Hematopoietic multipotent progenitor cell treated with erythropoietin and hydrocortisone succinate and interleukin-3 and kit ligand, for 15 days (in vitro differentiated cells): ENCODE data around the gene NCMAP.

ENCODE experiments used
- DNase-seq: peaks from one replicate; pipeline ENCODE4 v3.0.0-alpha.2; 2015; ENCODE audit warnings: low spot score

Gene NCMAP

DNA sequence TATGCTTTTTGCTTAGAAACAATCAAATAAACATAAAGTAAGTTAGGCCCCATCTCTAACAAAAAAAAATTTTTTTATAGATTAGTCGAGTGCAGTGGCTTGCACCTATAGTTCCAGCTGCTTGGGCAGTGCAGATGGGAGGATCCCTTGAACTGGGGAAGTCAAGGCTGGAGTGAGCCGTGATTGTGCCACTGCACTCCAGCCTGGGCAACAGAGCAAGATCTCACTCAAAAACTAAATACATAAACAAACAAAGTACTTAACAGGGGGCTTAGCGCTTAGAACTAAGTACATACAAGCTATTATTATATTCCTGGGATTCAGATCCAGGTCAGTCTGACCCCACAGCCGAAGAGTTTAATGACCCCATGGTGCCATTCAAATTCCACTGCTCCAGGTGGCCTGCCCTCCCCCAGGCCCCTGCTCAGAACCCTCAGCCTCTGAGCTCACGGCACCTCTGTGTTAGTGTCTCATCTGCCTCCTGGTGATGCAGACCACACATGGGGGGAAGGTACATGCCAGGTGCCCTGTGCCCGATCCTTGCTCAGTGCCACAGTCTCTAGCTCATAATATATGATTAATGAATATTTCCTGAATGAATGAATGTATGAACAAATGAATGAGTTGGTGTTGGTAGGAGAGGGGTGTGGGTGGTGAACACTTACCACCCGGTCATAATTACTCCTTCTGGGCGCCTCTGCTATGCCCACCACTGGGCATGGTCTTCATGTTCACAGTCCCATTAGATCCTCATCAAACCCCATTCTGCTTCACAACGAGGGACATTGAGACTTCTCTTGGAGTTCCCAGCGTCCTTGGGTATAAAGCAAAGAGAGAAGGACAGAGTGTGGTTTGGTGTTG, 14.6 kb downstream of the NCMAP start:
- DNase-seq: no peak

DNA sequence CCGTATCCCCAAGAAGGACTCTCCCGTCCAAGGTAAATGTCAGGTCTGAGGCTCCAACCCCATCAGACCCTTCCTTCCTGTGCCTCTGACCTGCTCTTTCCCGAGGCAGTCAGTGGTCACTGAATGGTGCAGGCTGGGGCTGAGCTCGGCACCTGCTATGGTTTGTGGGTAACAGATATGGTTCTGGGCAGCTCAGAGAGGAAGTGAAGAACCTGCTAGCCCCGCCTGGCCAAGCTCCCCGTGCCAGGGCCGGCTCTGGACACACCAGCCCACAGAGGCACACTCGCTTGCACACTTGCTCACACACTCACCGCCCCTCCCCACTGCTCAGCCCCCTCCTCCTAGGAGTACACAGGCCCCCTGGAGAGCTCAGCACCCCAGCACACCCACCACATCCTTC, 16.4 kb downstream of the NCMAP start:
- DNase-seq: no peak

DNA sequence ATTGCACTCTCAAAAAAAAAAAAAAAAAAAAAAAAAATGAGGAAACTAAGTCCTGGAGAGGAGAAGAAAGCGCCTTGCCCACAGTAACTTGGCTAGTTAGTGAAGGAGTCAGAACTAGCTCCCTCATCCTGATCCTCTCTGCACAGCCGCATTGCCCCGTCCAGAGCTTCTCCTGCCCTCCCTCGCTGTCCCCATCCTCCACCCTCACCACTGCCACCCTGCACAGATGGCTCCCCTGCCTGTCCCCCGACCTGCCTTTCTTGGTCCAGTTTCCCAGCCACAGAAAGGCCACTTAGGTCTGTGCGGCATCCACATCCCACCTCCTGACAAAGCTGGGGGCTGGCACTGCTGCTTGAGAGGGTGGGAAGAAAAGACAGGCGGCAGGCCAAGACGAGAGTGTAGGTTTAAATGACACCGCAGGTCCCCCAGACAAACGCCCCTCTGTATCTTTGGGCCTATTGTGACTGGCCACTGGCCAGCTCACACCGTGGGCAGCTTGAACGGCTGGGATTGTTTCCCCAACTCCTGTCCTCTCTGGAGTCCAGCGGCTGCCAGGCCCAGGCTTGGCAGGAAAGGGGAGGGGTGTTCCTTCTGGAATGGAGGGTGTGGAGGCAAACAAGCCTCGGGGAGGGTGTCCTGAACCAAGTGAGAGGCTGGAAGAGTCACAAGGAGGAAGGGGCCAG, 20.2 kb downstream of the NCMAP start:
- DNase-seq: no peak

DNA sequence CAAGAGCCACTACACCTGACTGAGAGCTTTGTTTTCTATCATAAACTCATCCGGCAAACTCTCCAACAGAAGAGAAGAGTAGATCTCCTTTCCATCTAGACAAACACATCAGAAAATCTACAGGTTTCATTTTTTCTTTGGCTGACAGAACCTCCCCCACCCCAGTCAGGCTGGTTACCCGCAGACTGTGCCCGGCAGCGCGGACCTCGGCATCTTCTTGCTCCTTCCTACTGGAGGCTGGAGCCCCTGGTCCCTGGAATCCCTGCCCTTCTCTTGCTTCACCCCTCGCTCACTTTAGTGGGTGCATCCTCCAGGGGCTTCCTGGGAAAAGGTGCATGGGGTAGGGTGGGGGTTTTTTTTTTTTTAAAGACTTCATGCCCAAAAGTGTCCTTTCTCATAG, 23.0 kb downstream of the NCMAP start:
- no peak for DNase-seq

DNA sequence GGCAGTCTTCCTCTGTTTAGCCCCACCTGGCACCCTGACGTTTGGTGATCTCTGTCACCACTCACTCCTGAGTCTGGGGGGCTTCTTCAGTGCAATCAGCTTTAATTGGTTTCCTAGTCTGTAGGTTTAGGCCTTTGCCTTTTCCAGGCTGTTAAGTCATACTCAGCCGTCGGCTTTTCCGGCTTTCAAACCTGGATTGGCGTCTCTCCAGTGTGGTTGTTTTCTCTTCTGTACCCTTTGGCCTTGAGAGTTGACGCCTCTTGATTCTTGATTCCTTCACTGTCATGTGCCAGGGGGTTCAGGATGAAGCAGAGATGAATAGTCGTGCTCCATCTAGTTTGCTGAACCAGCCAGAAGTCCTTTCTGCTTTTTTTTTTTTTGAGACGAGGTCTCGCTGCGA, 24.9 kb downstream of the NCMAP start:
- no peak for DNase-seq

DNA sequence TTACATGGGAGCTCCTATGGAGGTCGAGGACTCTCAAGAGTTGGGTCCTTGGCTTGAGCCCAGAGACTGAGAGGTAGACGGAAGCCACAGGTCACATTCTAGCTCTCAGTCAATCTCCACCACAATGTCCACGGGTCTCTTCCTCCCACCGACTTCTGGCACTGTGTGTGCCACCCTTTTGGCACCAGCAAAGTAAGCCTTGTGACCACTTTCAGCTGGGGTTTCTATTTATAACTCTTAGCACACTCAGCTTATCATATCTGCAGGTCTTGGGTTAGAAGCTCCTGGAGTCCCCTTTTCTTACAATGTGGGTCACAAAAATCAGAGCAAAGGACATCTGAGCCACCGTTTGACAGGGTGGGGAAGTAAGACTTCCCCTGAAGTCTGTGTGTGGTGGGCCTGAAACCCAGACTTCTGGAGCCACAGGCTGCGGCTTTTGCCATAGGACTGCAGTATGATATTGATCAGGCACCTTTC, 28.3 kb downstream of the NCMAP start:
- no peak for DNase-seq

DNA sequence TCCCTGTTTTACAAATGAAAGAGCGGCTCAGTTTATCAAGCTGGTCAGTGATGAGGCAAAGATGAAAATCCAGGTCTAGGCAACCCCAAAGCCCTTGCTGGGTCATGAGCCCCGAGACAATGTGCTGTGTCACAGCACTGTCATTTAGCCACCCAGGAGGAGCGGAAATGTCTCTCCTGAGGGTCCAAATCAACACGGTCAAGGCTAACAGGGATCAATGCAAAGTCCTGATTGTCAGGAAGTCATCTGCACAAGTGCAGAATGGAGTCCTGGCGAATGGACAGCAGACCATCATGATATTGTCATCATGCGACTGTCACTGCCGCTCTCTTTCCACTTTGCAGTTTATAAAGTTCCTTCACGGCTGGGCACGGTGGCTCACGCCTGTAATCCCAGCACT, 30.2 kb downstream of the NCMAP start:
- DNase-seq: no peak

DNA sequence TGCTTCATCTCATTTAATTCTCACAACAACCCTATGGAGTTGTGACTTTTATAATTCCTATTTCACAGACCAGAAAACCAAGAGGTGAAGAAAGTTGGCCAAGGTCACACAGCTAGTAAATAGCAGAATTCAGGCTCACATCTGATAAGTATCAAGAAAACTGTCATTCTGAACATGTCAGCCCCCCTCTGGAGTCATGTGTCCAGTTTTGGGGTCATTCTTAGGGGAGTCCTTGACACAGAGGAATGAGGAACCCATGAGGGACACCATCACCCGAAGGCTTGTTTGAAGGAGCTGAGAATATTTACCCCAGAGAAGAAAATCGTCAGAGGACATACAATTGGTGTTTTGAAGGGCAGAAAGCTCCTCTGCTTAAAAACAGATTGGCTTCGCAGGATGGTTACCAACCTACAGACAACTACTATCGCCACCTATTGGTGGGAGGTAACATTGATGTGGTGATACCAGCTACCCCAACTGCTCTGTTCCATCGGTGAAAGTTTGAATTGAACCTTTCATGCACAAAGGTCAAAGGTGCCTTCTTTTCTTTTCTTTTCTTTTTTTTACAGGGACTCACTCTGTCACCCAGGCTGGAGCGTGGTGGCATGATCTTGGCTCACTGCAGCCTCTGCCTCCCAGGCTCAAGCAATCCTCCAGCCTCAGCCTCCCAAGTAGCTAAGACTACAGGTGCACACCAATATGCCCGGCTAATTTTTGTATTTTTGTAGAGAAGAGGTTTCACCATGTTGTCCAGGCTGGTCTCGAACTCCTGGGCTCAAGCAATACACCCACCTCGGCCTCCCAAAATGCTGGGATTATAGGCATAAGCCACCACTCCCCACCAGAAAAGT, 31.3 kb downstream of the NCMAP start:
- peak; percentile 52 for DNase-seq

DNA sequence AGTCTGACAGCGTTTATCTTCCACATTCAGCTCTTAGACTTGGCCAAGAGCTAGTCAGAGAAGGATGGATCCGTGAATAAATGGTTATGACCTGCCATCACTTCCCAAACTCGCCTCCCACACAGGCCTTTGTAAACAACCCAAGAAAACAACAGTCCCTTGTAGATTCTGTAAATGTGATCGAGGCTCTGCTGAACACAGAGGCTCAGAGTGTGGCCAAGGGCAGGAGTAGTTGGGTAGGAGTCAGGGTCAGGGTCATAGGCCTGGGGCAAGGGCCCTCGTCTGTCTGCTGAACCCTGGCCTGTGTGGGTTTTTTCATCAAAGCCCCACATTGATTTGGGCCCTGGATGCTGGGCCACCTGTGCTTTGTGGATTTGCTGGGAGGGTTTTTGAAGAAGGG, 32.7 kb downstream of the NCMAP start:
- no peak for DNase-seq

DNA sequence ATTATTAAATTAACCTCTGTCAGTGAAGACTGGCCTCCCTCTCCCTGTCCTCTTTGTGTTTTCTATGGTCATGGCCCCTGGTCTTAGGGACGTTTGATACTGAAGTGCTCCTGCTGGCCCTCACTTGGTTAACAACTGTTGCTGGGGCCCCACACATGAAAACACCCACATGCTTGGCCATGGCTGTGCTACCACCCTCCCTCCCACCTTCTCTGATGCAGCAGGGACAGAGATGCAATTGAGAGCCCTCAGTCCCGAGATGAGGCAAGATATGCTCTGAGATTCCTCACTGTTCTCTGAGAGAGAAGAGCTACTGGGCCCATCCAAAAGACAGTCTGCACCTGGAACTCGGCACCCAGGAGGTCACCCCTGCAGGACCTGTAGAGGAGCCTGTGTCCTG, 33.3 kb downstream of the NCMAP start:
- DNase-seq: no peak

DNA sequence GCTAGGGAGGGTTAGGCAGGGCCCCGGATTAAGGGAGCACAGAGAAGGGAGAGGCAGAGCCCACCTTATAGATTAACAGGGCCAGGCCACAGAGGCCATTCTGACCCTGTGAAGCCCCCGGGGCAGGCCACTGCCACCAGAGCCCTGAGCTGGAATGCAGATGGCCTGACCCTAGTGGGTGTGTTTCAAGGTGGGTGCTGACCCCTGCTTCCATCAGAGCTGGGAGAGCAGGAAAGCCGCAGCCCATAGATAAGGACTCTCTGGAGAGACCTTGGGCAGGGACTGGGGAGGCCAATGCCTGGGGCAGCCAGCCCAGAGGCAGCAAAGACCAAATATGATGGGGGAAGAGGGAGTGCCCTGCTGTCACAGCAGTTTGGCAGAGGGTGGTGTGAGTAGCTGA, 35.9 kb downstream of the NCMAP start:
- DNase-seq: no peak

DNA sequence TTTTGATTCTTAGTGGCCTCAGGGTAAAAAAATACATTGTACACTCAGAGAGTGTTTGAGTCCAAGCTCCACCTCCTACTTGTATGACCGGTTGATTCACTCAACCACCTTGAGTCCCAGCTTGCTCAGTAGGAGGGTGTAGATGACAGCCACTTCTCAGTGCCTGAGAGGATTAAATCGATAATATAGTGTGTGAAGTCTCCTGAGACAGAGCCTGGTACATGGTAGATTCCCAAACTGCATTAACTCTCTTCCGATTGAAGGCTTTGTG, 38.4 kb downstream of the NCMAP start:
- DNase-seq: no peak

DNA sequence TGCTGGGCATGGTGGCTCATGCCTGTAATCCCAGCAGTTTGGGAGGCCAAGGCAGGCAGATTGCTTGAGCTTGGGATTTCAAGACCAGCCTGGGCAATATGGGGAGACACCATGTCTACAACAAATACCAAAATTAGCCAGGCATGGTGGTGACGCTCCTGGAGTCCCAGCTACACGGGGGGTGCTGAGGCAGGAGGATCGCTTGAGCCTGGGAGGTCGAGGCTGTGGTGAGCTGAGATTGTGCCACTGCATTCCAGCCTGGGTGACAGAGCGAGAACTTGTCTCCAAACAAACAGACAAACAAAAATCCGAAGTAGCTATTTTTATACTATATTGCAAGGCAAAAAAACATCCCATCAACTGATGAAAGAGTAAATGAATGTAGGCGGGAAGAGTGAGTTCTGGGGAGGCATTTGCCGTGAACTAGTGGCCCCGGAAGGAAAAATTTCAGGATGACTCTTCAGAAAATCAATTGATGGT, 40.6 kb downstream of the NCMAP start:
- DNase-seq: no peak

DNA sequence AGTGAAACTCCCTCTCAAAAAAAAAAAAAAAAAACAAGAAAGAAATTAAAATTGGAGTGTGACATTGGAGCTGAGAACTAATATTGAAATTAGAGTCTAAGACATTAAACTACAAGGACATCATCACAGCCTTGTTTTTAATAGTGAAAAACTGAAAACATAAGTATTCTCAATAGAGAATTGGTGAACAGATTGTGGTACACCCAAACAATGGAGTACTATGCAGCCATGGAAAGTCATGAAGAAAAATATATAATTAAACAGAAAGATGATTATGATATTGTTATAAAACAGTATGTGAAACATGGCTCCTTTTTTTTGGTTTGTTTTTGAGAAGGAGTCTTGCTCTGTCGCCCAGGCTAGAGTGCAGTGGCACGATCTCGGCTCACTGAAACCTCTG, 43.4 kb downstream of the NCMAP start:
- no peak for DNase-seq

DNA sequence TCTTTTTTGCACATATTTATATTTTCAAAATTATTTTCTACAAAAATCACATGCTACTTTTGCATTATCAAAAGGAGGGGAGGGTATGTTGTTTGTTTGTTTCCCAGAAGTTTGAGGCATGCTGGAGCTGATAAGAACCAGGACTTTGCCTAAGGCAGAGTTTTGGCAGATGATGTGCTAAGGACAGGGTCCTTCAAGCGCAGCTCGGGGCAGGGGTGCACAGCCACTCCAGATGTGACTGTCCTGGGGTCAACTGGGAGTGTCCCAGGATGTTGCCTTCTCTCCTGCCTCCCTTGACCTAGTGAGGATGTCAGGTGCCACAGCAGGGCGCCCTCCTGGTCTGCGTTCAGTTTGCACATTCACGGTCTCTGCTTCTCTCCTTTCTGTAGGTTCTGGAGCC, 44.7 kb downstream of the NCMAP start:
- no peak for DNase-seq

DNA sequence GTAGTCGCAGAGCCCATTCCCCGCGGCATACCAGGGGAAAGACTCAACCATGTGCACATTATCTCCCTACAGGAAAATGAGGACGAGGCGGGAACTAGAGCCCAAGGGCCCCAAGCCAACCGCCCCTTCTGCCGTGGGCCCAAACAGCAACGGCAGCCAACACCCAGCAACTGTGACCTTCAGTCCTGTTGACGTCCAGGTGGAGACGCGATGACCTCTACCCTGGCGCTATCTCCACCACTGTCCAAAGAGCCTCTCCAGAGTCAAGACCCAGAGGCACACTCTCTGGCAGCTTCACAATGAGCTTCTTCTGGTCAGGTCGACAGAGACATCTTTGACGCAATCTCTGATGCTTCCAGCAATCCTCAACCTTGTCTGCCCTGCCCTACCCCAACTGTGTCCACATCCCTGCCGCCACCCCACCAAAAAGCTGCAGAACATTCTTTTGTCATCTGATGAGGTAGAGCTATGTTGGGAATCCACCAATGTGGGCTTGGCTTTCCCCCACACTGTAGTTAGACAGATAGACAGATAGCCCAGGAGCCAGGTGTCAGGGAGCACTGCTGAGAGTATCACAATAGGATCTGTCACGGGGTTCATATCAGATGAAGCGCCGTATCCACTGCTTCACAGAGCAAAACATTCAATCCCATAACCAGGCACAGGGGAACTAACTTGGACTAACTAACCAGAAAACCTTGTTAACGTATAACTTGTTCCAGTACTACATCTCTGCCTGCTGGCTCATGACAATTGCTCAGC, 49.8 kb downstream of the NCMAP start:
- DNase-seq: no peak

DNA sequence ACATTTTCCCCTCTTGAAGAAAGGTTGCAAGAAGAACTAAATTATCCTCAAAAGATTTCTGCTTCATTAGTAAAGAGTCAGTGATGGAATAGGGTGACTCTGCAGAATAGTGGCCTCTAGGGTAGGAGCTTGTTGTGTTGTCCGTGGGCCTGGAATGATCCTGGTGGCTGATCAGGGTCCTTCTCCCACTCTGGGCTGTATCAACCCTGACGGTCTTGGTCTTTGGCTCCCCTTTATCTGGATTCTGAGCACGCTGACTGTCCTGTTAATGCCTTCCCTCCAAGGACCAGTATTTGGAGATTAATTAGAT, 50.4 kb downstream of the NCMAP start:
- no peak for DNase-seq

DNA sequence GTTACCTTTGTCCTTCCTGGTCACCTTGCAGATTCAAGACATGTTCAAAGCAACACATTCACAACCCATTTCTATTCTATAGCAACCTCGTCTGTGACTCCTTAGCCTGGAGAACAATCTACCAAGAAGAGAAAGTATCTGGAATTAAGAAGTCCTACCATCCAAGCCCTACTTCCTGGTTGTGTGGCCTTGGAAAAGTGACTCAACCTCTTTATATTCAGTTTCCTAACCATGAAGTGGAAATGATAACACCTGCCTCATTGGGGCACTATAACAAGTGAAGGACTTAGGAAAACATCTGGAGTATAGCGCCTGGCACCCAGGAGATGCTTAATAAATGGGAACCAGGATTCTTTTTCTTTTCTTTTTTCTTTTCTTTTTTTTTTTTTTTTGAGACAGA, 50.7 kb downstream of the NCMAP start:
- DNase-seq: no peak

DNA sequence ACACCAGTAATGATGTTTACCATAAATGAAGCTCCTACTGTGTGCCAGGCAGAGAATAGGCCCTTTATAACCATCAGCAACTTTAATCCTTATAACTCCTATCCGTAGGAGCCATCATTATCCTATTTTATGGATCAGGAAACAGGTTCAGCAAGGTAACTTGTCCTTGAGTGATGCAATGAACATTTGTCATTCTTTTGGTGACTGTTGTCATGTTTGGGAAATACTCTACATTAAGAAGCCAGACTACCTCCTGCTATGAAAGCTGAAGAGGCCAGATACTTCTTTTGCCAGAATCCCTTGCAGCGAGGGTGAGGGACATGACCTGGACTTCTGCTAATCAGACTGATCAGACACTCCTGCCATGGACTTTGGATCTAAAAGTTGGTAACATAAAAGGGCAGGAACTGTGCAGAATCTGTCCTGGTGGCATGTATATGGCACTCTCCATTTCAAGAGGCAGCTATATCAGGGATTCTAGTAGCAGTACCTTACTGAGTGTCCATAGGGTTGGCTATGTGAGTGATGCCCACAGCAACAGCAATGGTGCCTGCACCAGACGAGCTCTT, 54.1 kb downstream of the NCMAP start:
- no peak for DNase-seq

DNA sequence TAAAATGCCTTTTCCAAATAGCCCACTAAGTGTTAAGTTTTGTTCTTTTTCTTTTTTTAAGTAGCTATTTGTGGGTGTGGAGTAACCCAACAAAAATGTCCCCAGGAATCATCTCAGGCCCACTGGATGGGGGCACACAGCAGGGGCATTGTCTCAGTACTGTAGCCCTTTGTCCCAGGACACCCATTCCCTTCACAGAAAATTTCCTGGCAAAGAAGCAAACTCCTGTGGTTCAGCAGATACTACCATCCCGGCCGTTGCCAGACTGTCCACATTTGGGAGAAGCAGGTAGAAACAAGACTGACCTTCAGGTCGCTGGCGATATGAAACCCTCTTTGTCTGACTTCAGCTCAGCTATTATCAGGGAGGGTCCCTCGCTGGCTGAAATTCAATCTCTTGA, 63.5 kb downstream of the NCMAP start:
- DNase-seq: no peak

DNA sequence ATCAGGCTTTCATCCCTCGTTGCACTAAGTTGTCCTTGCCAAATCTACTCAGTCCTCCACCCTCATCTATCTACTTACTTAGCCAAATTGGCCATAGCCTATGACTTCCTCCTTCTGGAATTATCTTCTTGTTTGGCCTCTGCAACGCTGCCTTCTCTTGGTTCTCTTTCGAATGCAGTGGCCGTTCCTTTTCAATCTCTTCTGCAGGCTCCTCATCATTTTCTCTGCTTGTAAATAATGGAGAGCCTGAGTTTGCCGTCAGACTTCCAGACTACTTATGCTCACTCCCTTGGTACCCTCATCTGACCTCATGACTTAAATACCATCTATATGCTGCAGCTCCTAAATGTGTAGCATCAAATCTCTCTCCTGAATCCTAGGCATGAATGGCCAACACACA, 64.8 kb downstream of the NCMAP start:
- DNase-seq: no peak

DNA sequence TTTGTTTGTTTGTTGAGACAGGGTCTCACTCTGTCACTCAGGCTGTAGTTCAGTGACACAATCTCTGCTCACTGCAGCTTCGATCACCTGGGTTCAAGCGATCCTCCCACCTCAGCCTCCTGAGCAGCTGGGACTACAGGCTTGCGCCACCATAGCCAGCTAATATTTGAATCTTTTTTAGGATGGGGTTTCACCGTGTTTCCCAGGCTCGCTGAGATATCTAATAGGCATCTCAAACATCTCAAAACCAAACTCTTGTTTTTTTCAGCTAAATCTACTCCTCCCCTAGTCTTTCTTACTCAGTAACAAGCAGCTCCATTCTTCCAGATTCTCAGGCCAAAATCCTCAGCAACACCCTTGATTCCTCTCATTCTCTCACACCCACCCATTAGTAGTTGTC, 65.2 kb downstream of the NCMAP start:
- DNase-seq: no peak
